Measurements from ENCODE around the gene LINC01488. TPM values are rescaled to one million over a fixed set of nuclear protein-coding genes. Genes with fewer than 3 reads are reported as not detected.

LINC01488 gene
- total RNA-seq, 1 experiment from 2014 or later, result not detected

GRCh38 chr11:69531071-69531716 is 49.7 kb downstream of the LINC01488 start:
- Histone ChIP-seq H3K9ac (ENCODE audit: low read length) (no peak overlapping the region), H2AFZ (ENCODE audit: low read depth, low read length, poor library complexity, severe bottlenecking) (no peak overlapping the region), H3K79me2 (ENCODE audit: insufficient read depth, low read length) (no peaks in the 10 kb centered on the region), H3K27me3 (ENCODE audit: insufficient read depth, low read length) (no peaks in the 10 kb centered on the region), H3K36me3 (ENCODE audit: control insufficient read depth in 1 of 2, insufficient read depth in 2 of 2, low read length in 2 of 2) (no peaks in the 10 kb centered on the region), H4K20me1 (ENCODE audit: insufficient read depth) (no peaks in the 10 kb centered on the region), H3K27ac (ENCODE audit: low read depth, low read length) (no peak overlapping the region), H3K4me1 (ENCODE audit: control insufficient read depth in 1 of 2, insufficient read depth in 2 of 2, low read length in 2 of 2) (peaks cover 0 to under 1% of the 10 kb centered on the region in 2 experiments; a peak in 1 of 4 replicates), H3K9me2 (ENCODE audit: insufficient read depth) (no peaks in the 10 kb centered on the region), H3K9me3 (ENCODE audit: control insufficient read depth in 1 of 2, insufficient read depth in 1 of 2, low read depth in 1 of 2, low read length in 2 of 2) (no peaks in the 10 kb centered on the region), H3K4me3 (replicated peaks in 1 of 2; ENCODE audit: low read depth in 1 of 2, low read length in 2 of 2) (no peak overlapping the region), H3K4me2 (ENCODE audit: low read length) (no peak overlapping the region)
- no TSS peak for BruUV-seq (replicated peaks)
- CTCF ChIA-PET, result no interaction called here
- intact Hi-C loops (cut with micrococcal nuclease), result no loop called here
- POLR2A ChIA-PET, result no interaction called here
- ATAC-seq (no peak), DNase-seq (ENCODE audit: low read depth, low spot score) (no peak)
- TF ChIP-seq ZBTB33 (IDR thresholded peaks at IDR 0.05; ENCODE audit: extremely low read depth, insufficient replicate concordance, low read length) (no peak), SRF (IDR thresholded peaks at IDR 0.05; ENCODE audit: low read depth) (no peak), EZH2 (IDR thresholded peaks at IDR 0.05) (no peak), TCF7L2 (IDR thresholded peaks at IDR 0.05; ENCODE audit: borderline replicate concordance, extremely low read depth, insufficient read depth, insufficient read length) (no peak), POLR2AphosphoS5 (IDR thresholded peaks at IDR 0.05; ENCODE audit: low read depth, low read length) (no peak), EGR1 (IDR thresholded peaks at IDR 0.05; ENCODE audit: low read depth) (no peak), REST (IDR thresholded peaks at IDR 0.05; ENCODE audit: low read depth) (no peak), YY1 (IDR thresholded peaks at IDR 0.05; ENCODE audit: extremely low read depth, insufficient replicate concordance, low read depth, low read length) (no peak), ZFX (IDR thresholded peaks at IDR 0.05) (no peak), ATF3 (IDR thresholded peaks at IDR 0.05) (no peak), EZH2phosphoT487 (IDR thresholded peaks at IDR 0.05; ENCODE audit: borderline replicate concordance) (no peak), ZNF274 (IDR thresholded peaks at IDR 0.05; ENCODE audit: low read depth, low read length) (no peak), ELF1 (IDR thresholded peaks at IDR 0.05; ENCODE audit: borderline replicate concordance, low read depth) (no peak), CTCF (IDR thresholded peaks at IDR 0.05 in 2 of 3, conservative IDR thresholded peaks at IDR 0.05 in 1 of 3; ENCODE audit: borderline replicate concordance in 1 of 3, insufficient read depth in 1 of 3, low read depth in 2 of 3, low read length in 2 of 3) (no peak), JUND (IDR thresholded peaks at IDR 0.05) (no peak), MAX (IDR thresholded peaks at IDR 0.05) (no peak), POLR2A (IDR thresholded peaks at IDR 0.05; ENCODE audit: borderline replicate concordance, extremely low read depth, insufficient read depth, insufficient read length) (no peak), CBX3 (IDR thresholded peaks at IDR 0.05; ENCODE audit: low read depth) (no peak), RAD21 (IDR thresholded peaks at IDR 0.05; ENCODE audit: low read depth) (no peak), FOSL1 (IDR thresholded peaks at IDR 0.05; ENCODE audit: low read depth) (no peak)
- RAD21 ChIA-PET (ENCODE audit: low non-redundant PET in 1 of 2, low total read pairs in 2 of 2, uncharacterized antibody in 2 of 2, unreplicated experiment in 2 of 2), result no interaction called here
